Panc1 (cell line): ENCODE measurements around the gene INMT. TPM values are rescaled to one million over a fixed set of nuclear protein-coding genes. Genes with fewer than 3 reads are reported as not detected.

Source experiments
- ATAC-seq: fragments of 200-7000 bp; cut with Tn5 transposase; 2 replicates; pipeline ENCODE4 v1.9.1; 2020; ENCODE audit warnings: mild to moderate bottlenecking, moderate library complexity
- BruUV-seq: library from RNA; stranded (reverse); fragments of 400-500 nt; replicated peaks from 2 replicates; lab custom pipeline; 2021; lab: Mats Ljungman, UMichigan
- CTCF ChIA-PET: fragments of 300-600 bp; sonication (Branson Sonifier 250); formaldehyde crosslinking; loops from one replicate; lab custom pipeline; 2022; ENCODE audit warnings: antibody characterized with exemption; lab: Charles Lee
- POLR2A ChIA-PET: fragments of 300-600 bp; sonication (Branson Sonifier 250); formaldehyde crosslinking; loops from one replicate; lab custom pipeline; 2022; ENCODE audit warnings: antibody characterized with exemption; lab: Charles Lee
- DNase-seq: peaks from one replicate; pipeline ENCODE4 v3.0.0-alpha.2; 2010; ENCODE audit warnings: low read depth, low spot score
- H3K27ac ChIP-seq: 2 replicates; pipeline ENCODE4 v1.5.1; 2011; ENCODE audit warnings: mild to moderate bottlenecking, low read length, inconsistent platforms
- H3K27me3 ChIP-seq: fragments of 200-500 bp; sonication (Bioruptor generic); 2 replicates; pipeline ENCODE4 v1.6.0; 2014; ENCODE audit warnings: low read length, inconsistent platforms; ENCODE audit not compliant: control insufficient read depth, insufficient read depth
- H3K36me3 ChIP-seq: fragments of 200-500 bp; sonication (Bioruptor generic); 2 replicates; pipeline ENCODE4 v1.5.1; 2014; ENCODE audit warnings: inconsistent platforms, mild to moderate bottlenecking, low read length, moderate library complexity; ENCODE audit not compliant: control insufficient read depth, insufficient read depth
- H3K4me1 ChIP-seq: 2 replicates; pipeline ENCODE4 v1.5.1; 2011; ENCODE audit warnings: inconsistent platforms, mild to moderate bottlenecking, low read length, moderate library complexity; ENCODE audit not compliant: control insufficient read depth, insufficient read depth
- H3K4me3 ChIP-seq, 2 experiments: 2 replicates each; pipeline ENCODE4 v1.5.1; 2011 to 2012; ENCODE audit warnings: low read depth in 2 of 2, low read length in 2 of 2, mild to moderate bottlenecking in 2 of 2, inconsistent platforms in 1 of 2, moderate library complexity in 1 of 2
- H3K9me3 ChIP-seq: fragments of 200-500 bp; sonication (Bioruptor generic); 2 replicates; pipeline ENCODE4 v1.5.1; 2014; ENCODE audit warnings: low read depth, mild to moderate bottlenecking, inconsistent platforms, low read length, moderate library complexity; ENCODE audit not compliant: control insufficient read depth, insufficient read depth
- POLR2AphosphoS5 ChIP-seq: IDR thresholded peaks from 2 replicates; pipeline ENCODE4 v1.6.1; 2012; ENCODE audit warnings: mild to moderate bottlenecking, low read depth, low read length, moderate library complexity
- SIN3A ChIP-seq: IDR thresholded peaks from 2 replicates; pipeline ENCODE4 v1.6.1; 2012; ENCODE audit warnings: low read depth, mild to moderate bottlenecking, low read length, moderate library complexity, borderline replicate concordance; ENCODE audit not compliant: insufficient read depth
- TCF7L2 ChIP-seq: IDR thresholded peaks from 2 replicates; pipeline ENCODE4 v1.6.1; 2011; ENCODE audit warnings: mild to moderate bottlenecking, low read depth, low read length, inconsistent platforms
- in situ Hi-C: cut with HindIII; loops from 2 replicates; pipeline ENCODE4 v1.10.0; 2016; ENCODE audit warnings: low sequenced_read_pairs, low pct_unique_long_range_greater_than_20kb
- intact Hi-C: fragments of 100-400 bp; cut with micrococcal nuclease; formaldehyde crosslinking; loops from one replicate; pipeline ENCODE4 v1.10.0; 2022; ENCODE audit not compliant: unreplicated experiment
- total RNA-seq: library from RNA; stranded (reverse); gene quantifications from one replicate; pipeline ENCODE4 v1.2.1, GENCODE V29; 2021; ENCODE audit not compliant: unreplicated experiment
- TF ChIP-seq, protein P1 (sequence below), 2 experiments: IDR thresholded peaks; 2 replicates each; pipeline ENCODE4 v1.6.1; 2011 to 2012; ENCODE audit warnings: low read depth in 2 of 2, control low read depth in 1 of 2, low read length in 1 of 2, mild to moderate bottlenecking in 1 of 2, moderate library complexity in 1 of 2; ENCODE audit not compliant: insufficient read depth in 1 of 2
- TF ChIP-seq, protein P2 (sequence below): fragments of 450-650 bp; IDR thresholded peaks from 2 replicates; pipeline ENCODE4 v1.5.1; 2017; ENCODE audit warnings: mild to moderate bottlenecking

INMT gene
- total RNA-seq, 1 experiment from 2014 or later: 0.13 TPM

- intact Hi-C loops: no loop called here
- TF ChIP-seq, protein P1, sequence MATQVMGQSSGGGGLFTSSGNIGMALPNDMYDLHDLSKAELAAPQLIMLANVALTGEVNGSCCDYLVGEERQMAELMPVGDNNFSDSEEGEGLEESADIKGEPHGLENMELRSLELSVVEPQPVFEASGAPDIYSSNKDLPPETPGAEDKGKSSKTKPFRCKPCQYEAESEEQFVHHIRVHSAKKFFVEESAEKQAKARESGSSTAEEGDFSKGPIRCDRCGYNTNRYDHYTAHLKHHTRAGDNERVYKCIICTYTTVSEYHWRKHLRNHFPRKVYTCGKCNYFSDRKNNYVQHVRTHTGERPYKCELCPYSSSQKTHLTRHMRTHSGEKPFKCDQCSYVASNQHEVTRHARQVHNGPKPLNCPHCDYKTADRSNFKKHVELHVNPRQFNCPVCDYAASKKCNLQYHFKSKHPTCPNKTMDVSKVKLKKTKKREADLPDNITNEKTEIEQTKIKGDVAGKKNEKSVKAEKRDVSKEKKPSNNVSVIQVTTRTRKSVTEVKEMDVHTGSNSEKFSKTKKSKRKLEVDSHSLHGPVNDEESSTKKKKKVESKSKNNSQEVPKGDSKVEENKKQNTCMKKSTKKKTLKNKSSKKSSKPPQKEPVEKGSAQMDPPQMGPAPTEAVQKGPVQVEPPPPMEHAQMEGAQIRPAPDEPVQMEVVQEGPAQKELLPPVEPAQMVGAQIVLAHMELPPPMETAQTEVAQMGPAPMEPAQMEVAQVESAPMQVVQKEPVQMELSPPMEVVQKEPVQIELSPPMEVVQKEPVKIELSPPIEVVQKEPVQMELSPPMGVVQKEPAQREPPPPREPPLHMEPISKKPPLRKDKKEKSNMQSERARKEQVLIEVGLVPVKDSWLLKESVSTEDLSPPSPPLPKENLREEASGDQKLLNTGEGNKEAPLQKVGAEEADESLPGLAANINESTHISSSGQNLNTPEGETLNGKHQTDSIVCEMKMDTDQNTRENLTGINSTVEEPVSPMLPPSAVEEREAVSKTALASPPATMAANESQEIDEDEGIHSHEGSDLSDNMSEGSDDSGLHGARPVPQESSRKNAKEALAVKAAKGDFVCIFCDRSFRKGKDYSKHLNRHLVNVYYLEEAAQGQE (IDR thresholded peaks at IDR 0.05; ENCODE audit: insufficient read depth in 1 of 2, low read depth in 2 of 2, low read length in 1 of 2): no peak
- TF ChIP-seq, protein P2, sequence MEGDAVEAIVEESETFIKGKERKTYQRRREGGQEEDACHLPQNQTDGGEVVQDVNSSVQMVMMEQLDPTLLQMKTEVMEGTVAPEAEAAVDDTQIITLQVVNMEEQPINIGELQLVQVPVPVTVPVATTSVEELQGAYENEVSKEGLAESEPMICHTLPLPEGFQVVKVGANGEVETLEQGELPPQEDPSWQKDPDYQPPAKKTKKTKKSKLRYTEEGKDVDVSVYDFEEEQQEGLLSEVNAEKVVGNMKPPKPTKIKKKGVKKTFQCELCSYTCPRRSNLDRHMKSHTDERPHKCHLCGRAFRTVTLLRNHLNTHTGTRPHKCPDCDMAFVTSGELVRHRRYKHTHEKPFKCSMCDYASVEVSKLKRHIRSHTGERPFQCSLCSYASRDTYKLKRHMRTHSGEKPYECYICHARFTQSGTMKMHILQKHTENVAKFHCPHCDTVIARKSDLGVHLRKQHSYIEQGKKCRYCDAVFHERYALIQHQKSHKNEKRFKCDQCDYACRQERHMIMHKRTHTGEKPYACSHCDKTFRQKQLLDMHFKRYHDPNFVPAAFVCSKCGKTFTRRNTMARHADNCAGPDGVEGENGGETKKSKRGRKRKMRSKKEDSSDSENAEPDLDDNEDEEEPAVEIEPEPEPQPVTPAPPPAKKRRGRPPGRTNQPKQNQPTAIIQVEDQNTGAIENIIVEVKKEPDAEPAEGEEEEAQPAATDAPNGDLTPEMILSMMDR: no peak
- CTCF ChIA-PET: no interaction called here
- H3K36me3 ChIP-seq: no peaks in the 10 kb centered on the region
- in situ Hi-C loops: no loop called here
- BruUV-seq: no TSS peak
- H3K4me3 ChIP-seq: no peak overlapping the region
- no peak for ATAC-seq
- POLR2A ChIA-PET: no interaction called here
- no peaks in the 10 kb centered on the region for H3K4me1 ChIP-seq
- peaks cover 17% of the 10 kb centered on the region for H3K27me3 ChIP-seq
- no peak overlapping the region for H3K27ac ChIP-seq
- no peaks in the 10 kb centered on the region for H3K9me3 ChIP-seq
- no peak for DNase-seq
These were observed 46.3 kb upstream of the INMT start for GRCh38 chr7:30705596-30705995.

- no peaks in the 10 kb centered on the region for H3K9me3 ChIP-seq
- no peak overlapping the region for H3K27ac ChIP-seq
- DNase-seq: no peak
- ChIA-PET POLR2A (no interaction called here), CTCF (no interaction called here)
- TF ChIP-seq POLR2AphosphoS5: no peak
- TF ChIP-seq, protein P1 (IDR thresholded peaks at IDR 0.05; ENCODE audit: insufficient read depth in 1 of 2, low read depth in 2 of 2, low read length in 1 of 2): no peak
- no peak for TF ChIP-seq TCF7L2
- TF ChIP-seq, protein P2: no peak
- no peak for TF ChIP-seq SIN3A
- H3K36me3 ChIP-seq: no peaks in the 10 kb centered on the region
- no peak overlapping the region for H3K4me3 ChIP-seq
- ATAC-seq: no peak
- no peaks in the 10 kb centered on the region for H3K4me1 ChIP-seq
- in situ Hi-C loops: no loop called here
- intact Hi-C loops: no loop called here
- peaks cover 13% of the 10 kb centered on the region for H3K27me3 ChIP-seq
- no TSS peak for BruUV-seq
These were observed 45.6 kb upstream of the INMT start for GRCh38 chr7:30706316-30706715.
